Mesenchymal stem cell (in vitro differentiated cells and primary cell): ENCODE measurements around the gene RAD51B.

ENCODE experiments used
- DNase-seq: peaks from one replicate; pipeline ENCODE4 v3.0.0-alpha.2; 2013
- H2AFZ ChIP-seq: one replicate; pipeline ENCODE4 v1.6.1; 2013; ENCODE audit warnings: low read depth, mild to moderate bottlenecking, control low read depth, inconsistent platforms, low read length, moderate library complexity
- H2AK5ac ChIP-seq: 2 replicates; pipeline ENCODE4 v1.6.1; 2013; ENCODE audit warnings: low read length, moderate library complexity, mild to moderate bottlenecking, inconsistent platforms; ENCODE audit not compliant: severe bottlenecking
- H2BK120ac ChIP-seq: one replicate; pipeline ENCODE4 v1.6.1; 2013; ENCODE audit warnings: low read depth, mild to moderate bottlenecking, inconsistent platforms, low read length, moderate library complexity
- H2BK12ac ChIP-seq, 2 experiments: one replicate each; pipeline ENCODE4 v1.6.1; 2013; ENCODE audit warnings: inconsistent platforms in 2 of 2, low read length in 2 of 2, mild to moderate bottlenecking in 2 of 2, moderate library complexity in 2 of 2, control low read depth in 1 of 2
- H2BK15ac ChIP-seq: one replicate; pipeline ENCODE4 v1.6.1; 2013; ENCODE audit warnings: mild to moderate bottlenecking, low read depth, inconsistent platforms; ENCODE audit not compliant: poor library complexity, severe bottlenecking
- H2BK5ac ChIP-seq: 2 replicates; pipeline ENCODE4 v1.6.1; 2013; ENCODE audit warnings: low read depth, mild to moderate bottlenecking, low read length, control low read depth, inconsistent platforms; ENCODE audit not compliant: poor library complexity, severe bottlenecking
- H3K14ac ChIP-seq, 2 experiments: one replicate each; pipeline ENCODE4 v1.6.1; 2013; ENCODE audit warnings: inconsistent platforms in 2 of 2, low read length in 2 of 2, control low read depth in 1 of 2, mild to moderate bottlenecking in 1 of 2, moderate library complexity in 1 of 2
- H3K18ac ChIP-seq, 2 experiments: one replicate each; pipeline ENCODE4 v1.6.1; 2013; ENCODE audit warnings: inconsistent platforms in 2 of 2, low read length in 2 of 2, control low read depth in 1 of 2, low read depth in 1 of 2, mild to moderate bottlenecking in 1 of 2
- H3K23ac ChIP-seq, 2 experiments: one replicate each; pipeline ENCODE4 v1.6.1; 2013; ENCODE audit warnings: inconsistent platforms in 2 of 2, low read length in 2 of 2, mild to moderate bottlenecking in 2 of 2, moderate library complexity in 2 of 2, control low read depth in 1 of 2
- H3K27ac ChIP-seq: 2 replicates; pipeline ENCODE4 v1.5.1; 2013; ENCODE audit warnings: mild to moderate bottlenecking, moderate library complexity, low read length, control low read depth, inconsistent platforms; ENCODE audit not compliant: poor library complexity, severe bottlenecking
- H3K27me3 ChIP-seq, 2 experiments: 2 replicates each; pipeline versions ENCODE4 v1.6.1 to v1.7.0; 2013; ENCODE audit warnings: low read length in 2 of 2, mild to moderate bottlenecking in 2 of 2, moderate library complexity in 2 of 2, control low read depth in 1 of 2, inconsistent platforms in 1 of 2; ENCODE audit not compliant: control insufficient read depth in 1 of 2, insufficient read depth in 1 of 2
- H3K36me3 ChIP-seq, 2 experiments: 2 replicates each; pipeline versions ENCODE4 v1.6.1 to v1.7.0; 2013; ENCODE audit warnings: low read length in 2 of 2, control low read depth in 1 of 2, inconsistent platforms in 1 of 2, low read depth in 1 of 2, mild to moderate bottlenecking in 1 of 2; ENCODE audit not compliant: insufficient read depth in 2 of 2, control insufficient read depth in 1 of 2
- H3K4ac ChIP-seq, 2 experiments: one replicate each; pipeline ENCODE4 v1.6.1; 2013; ENCODE audit warnings: inconsistent platforms in 2 of 2, low read length in 2 of 2, mild to moderate bottlenecking in 2 of 2, moderate library complexity in 2 of 2, control low read depth in 1 of 2, low read depth in 1 of 2
- H3K4me1 ChIP-seq: 2 replicates; pipeline ENCODE4 v1.6.1; 2013; ENCODE audit warnings: low read depth, low read length, control low read depth; ENCODE audit not compliant: control insufficient read depth, insufficient read depth
- H3K4me2 ChIP-seq: 2 replicates; pipeline ENCODE4 v1.6.1; 2013; ENCODE audit warnings: low read length, mild to moderate bottlenecking, inconsistent platforms; ENCODE audit not compliant: poor library complexity, severe bottlenecking
- H3K4me3 ChIP-seq, 2 experiments: 2 replicates each; pipeline versions ENCODE4 v1.5.1 to v1.7.0; 2013; ENCODE audit warnings: low read length in 2 of 2, mild to moderate bottlenecking in 2 of 2, control low read depth in 1 of 2, low read depth in 1 of 2; ENCODE audit not compliant: insufficient read depth in 1 of 2
- H3K79me1 ChIP-seq: replicated peaks from 2 replicates; pipeline ENCODE4 v1.6.1; 2013; ENCODE audit warnings: mild to moderate bottlenecking, control low read depth, low read length, inconsistent platforms; ENCODE audit not compliant: poor library complexity, severe bottlenecking
- H3K9ac ChIP-seq: 2 replicates; pipeline ENCODE4 v1.7.0; 2013; ENCODE audit warnings: mild to moderate bottlenecking, low read length, moderate library complexity
- H3K9me3 ChIP-seq: 2 replicates; pipeline ENCODE4 v1.7.0; 2013; ENCODE audit warnings: mild to moderate bottlenecking, low read length; ENCODE audit not compliant: control insufficient read depth
- H4K8ac ChIP-seq: one replicate; pipeline ENCODE4 v1.6.1; 2013; ENCODE audit warnings: inconsistent platforms, mild to moderate bottlenecking, low read length, moderate library complexity
- H4K91ac ChIP-seq: one replicate; pipeline ENCODE4 v1.6.1; 2013; ENCODE audit warnings: mild to moderate bottlenecking, low read length, inconsistent platforms
- WGBS: methylation state at CpG from one replicate; pipeline ENCODE4 v1.1.7; 2013; ENCODE audit warnings: mixed read lengths; 5-methylcytosine and 5-hydroxymethylcytosine counted together

RAD51B gene

DNA sequence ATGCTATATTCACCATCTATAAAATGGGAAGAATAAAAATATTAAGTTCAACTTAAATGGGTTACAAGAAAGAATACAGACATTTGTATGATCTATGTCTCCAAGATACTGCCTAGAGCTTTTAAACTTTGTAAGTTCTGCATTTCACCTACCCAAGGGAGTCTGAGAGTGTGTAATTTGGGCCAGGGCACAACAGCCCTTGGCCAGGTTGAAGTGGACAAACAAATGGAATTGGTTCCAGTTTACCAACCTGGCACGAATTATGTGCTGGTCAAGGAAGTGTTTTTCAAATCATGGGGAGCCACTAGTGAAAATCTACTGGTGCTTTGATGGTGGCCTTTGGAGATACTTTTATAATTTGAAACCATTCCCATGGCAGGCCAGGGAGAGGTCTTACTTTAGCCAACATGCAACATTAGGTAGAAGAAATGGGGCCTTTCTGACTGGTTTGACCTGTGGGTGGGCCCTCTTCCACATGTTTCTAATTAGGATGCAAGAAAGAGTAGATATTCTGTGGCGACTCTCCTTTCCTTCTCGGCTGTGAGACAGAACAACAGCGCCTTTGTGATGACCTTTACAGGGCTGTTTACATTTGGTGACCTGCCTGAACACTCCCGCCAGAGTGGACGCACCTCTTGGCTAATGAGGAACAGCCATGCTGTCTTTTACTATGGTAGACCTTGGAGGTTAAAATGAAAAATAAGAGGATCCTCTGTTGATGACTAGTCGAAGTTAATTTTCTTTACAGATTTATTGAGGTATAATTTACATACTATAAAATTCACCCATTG is 496.7 kb downstream of the RAD51B start:
- Histone ChIP-seq H3K18ac (no peak overlapping the region), H4K91ac (no peak overlapping the region), H3K4me1 (no peaks in the 10 kb centered on the region), H3K79me1 (no peaks in the 10 kb centered on the region), H3K36me3 (no peaks in the 10 kb centered on the region), H2BK15ac (no peak overlapping the region), H3K27me3 (no peaks in the 10 kb centered on the region), H4K8ac (no peak overlapping the region), H3K14ac (no peak overlapping the region), H2BK120ac (no peak overlapping the region), H3K4me3 (no peak overlapping the region), H2BK12ac (no peak overlapping the region), H2AK5ac (no peak overlapping the region), H2BK5ac (no peak overlapping the region), H3K9me3 (no peaks in the 10 kb centered on the region), H3K23ac (no peak overlapping the region), H2AFZ (no peak overlapping the region), H3K4me2 (no peak overlapping the region), H3K4ac (no peak overlapping the region), H3K27ac (no peak overlapping the region), H3K9ac (no peak overlapping the region)
- no peak for DNase-seq
- 73% methylated on average over 5 of the region's 7 CpGs for WGBS

GRCh38 chr14:68317239-68317638 is 497.7 kb downstream of the RAD51B start:
- WGBS, result 82% methylated on average over 2 of the region's 3 CpGs
- no peak for DNase-seq
- Histone ChIP-seq H3K27ac (no peak overlapping the region), H3K23ac (no peak overlapping the region), H3K14ac (no peak overlapping the region), H3K4me3 (no peak overlapping the region), H3K36me3 (no peaks in the 10 kb centered on the region), H2BK5ac (no peak overlapping the region), H3K27me3 (no peaks in the 10 kb centered on the region), H2AK5ac (no peak overlapping the region), H3K18ac (no peak overlapping the region), H2AFZ (no peak overlapping the region), H3K9ac (no peak overlapping the region), H3K4ac (no peak overlapping the region), H2BK120ac (no peak overlapping the region), H3K4me2 (no peak overlapping the region), H3K4me1 (no peaks in the 10 kb centered on the region), H2BK15ac (no peak overlapping the region), H3K9me3 (no peaks in the 10 kb centered on the region), H4K8ac (no peak overlapping the region), H4K91ac (no peak overlapping the region), H3K79me1 (no peaks in the 10 kb centered on the region), H2BK12ac (no peak overlapping the region)

GRCh38 chr14:68318828-68319227 is 499.2 kb downstream of the RAD51B start:
- no peak overlapping the region for H2BK5ac ChIP-seq
- no peak overlapping the region for H3K14ac ChIP-seq
- H3K9me3 ChIP-seq, result no peaks in the 10 kb centered on the region
- H4K91ac ChIP-seq, result no peak overlapping the region
- no peak overlapping the region for H2BK12ac ChIP-seq
- WGBS, result 29% methylated on average over 1 of the region's 2 CpGs
- H2BK120ac ChIP-seq, result no peak overlapping the region
- H3K79me1 ChIP-seq, result no peaks in the 10 kb centered on the region
- no peaks in the 10 kb centered on the region for H3K36me3 ChIP-seq
- no peak overlapping the region for H4K8ac ChIP-seq
- no peak overlapping the region for H3K4me3 ChIP-seq
- H2BK15ac ChIP-seq, result no peak overlapping the region
- no peak overlapping the region for H2AK5ac ChIP-seq
- no peak overlapping the region for H3K9ac ChIP-seq
- DNase-seq, result no peak
- H3K18ac ChIP-seq, result no peak overlapping the region
- no peak overlapping the region for H2AFZ ChIP-seq
- H3K23ac ChIP-seq, result no peak overlapping the region
- H3K27me3 ChIP-seq, result no peaks in the 10 kb centered on the region
- no peak overlapping the region for H3K4me2 ChIP-seq
- no peak overlapping the region for H3K4ac ChIP-seq
- H3K27ac ChIP-seq, result no peak overlapping the region
- H3K4me1 ChIP-seq, result no peaks in the 10 kb centered on the region

DNA sequence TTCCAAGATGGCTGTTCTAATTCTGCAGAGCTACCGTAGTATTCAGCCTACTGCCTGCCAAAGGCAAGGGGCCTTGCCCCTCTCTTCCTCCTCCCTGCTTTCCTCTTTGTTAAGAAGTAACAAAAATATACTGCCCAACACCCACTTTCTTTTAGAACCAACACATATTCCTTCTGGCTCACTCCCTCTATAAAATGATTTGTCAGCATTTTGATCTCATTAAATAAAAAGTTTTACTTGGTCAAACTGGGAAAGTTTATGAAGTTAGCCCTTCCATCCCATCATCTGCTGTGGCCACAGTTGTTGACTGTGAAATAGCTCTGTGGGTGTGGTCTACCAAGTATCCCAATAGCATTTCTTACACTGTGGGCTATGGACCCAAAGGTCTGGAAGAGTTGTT is 500.9 kb downstream of the RAD51B start:
- H2BK5ac ChIP-seq, result no peak overlapping the region
- WGBS, result 100% methylated on average over 1 of the region's 1 CpG
- H3K36me3 ChIP-seq, result no peaks in the 10 kb centered on the region
- no peaks in the 10 kb centered on the region for H3K79me1 ChIP-seq
- no peaks in the 10 kb centered on the region for H3K4me1 ChIP-seq
- no peak overlapping the region for H4K8ac ChIP-seq
- H3K18ac ChIP-seq, result no peak overlapping the region
- no peak overlapping the region for H3K4me3 ChIP-seq
- H2AFZ ChIP-seq, result no peak overlapping the region
- H3K14ac ChIP-seq, result no peak overlapping the region
- no peak overlapping the region for H3K23ac ChIP-seq
- H2BK120ac ChIP-seq, result no peak overlapping the region
- H3K4me2 ChIP-seq, result no peak overlapping the region
- H2BK15ac ChIP-seq, result no peak overlapping the region
- H3K27ac ChIP-seq, result no peak overlapping the region
- no peak overlapping the region for H2BK12ac ChIP-seq
- H3K4ac ChIP-seq, result no peak overlapping the region
- no peaks in the 10 kb centered on the region for H3K27me3 ChIP-seq
- H2AK5ac ChIP-seq, result no peak overlapping the region
- no peak overlapping the region for H3K9ac ChIP-seq
- no peaks in the 10 kb centered on the region for H3K9me3 ChIP-seq
- DNase-seq, result no peak
- no peak overlapping the region for H4K91ac ChIP-seq
